PC-3 (cell line): ENCODE results near the gene AGPS. TPM values are rescaled to one million over a fixed set of nuclear protein-coding genes. Genes with fewer than 3 reads are reported as not detected.

Source experiments
- ATAC-seq: fragments of 200-7000 bp; cut with Tn5 transposase; 2 replicates; pipeline ENCODE4 v1.9.1; 2020; ENCODE audit warnings: mild to moderate bottlenecking, moderate library complexity
- BruUV-seq: library from RNA; stranded (reverse); fragments of 400-500 nt; replicated peaks from 2 replicates; lab custom pipeline; 2021; lab: Mats Ljungman, UMichigan
- CTCF ChIA-PET: fragments of 300-600 bp; sonication (Branson Sonifier 250); formaldehyde crosslinking; loops from one replicate; lab custom pipeline; 2022; ENCODE audit warnings: antibody characterized with exemption; lab: Charles Lee
- POLR2A ChIA-PET: fragments of 300-600 bp; sonication (Branson Sonifier 250); formaldehyde crosslinking; loops from one replicate; lab custom pipeline; 2022; ENCODE audit warnings: antibody characterized with exemption; ENCODE audit not compliant: unreplicated experiment; lab: Charles Lee
- DNase-seq: peaks from one replicate; pipeline ENCODE4 v3.0.0-alpha.2; 2015
- H2AFZ ChIP-seq: fragments of 300-600 bp; sonication (generic); 2 replicates; pipeline ENCODE4 v1.6.0; 2016; ENCODE audit warnings: antibody characterized with exemption, low read length
- H3F3A ChIP-seq: fragments of 300-600 bp; sonication (generic); one replicate; pipeline ENCODE4 v1.6.0; 2017; ENCODE audit warnings: antibody characterized with exemption, low read length, control low read depth, mild to moderate bottlenecking; ENCODE audit not compliant: unreplicated experiment
- H3K27ac ChIP-seq: fragments of 300-600 bp; sonication (generic); 2 replicates; pipeline ENCODE4 v1.5.1; 2016; ENCODE audit warnings: mild to moderate bottlenecking, low read length
- H3K27me3 ChIP-seq: fragments of 300-600 bp; sonication (generic); 2 replicates; pipeline ENCODE4 v1.6.1; 2016; ENCODE audit warnings: low read length, mixed read lengths
- H3K36me3 ChIP-seq: fragments of 300-600 bp; sonication (generic); 2 replicates; pipeline ENCODE4 v1.6.1; 2016; ENCODE audit warnings: low read depth, mixed run types, low read length, mixed read lengths
- H3K4me1 ChIP-seq: fragments of 300-600 bp; sonication (generic); 2 replicates; pipeline ENCODE4 v1.5.1; 2016; ENCODE audit warnings: low read length; ENCODE audit not compliant: insufficient read depth
- H3K4me2 ChIP-seq: fragments of 300-600 bp; sonication (generic); 2 replicates; pipeline ENCODE4 v1.6.0; 2016; ENCODE audit warnings: low read length
- H3K4me3 ChIP-seq: fragments of 300-600 bp; sonication (generic); 2 replicates; pipeline ENCODE4 v1.5.1; 2016; ENCODE audit warnings: mild to moderate bottlenecking, low read length, mixed read lengths
- H3K79me2 ChIP-seq: fragments of 300-600 bp; sonication (generic); 2 replicates; pipeline ENCODE4 v1.6.1; 2017; ENCODE audit warnings: low read length, mixed read lengths
- H3K9ac ChIP-seq: fragments of 300-600 bp; sonication (generic); 2 replicates; pipeline ENCODE4 v1.6.0; 2016; ENCODE audit warnings: mild to moderate bottlenecking, low read length
- H3K9me2 ChIP-seq: fragments of 300-600 bp; sonication (generic); replicated peaks from 2 replicates; pipeline ENCODE4 v1.6.1; 2016; ENCODE audit warnings: mixed run types, low read length, mixed read lengths
- H3K9me3 ChIP-seq: fragments of 300-600 bp; sonication (generic); 2 replicates; pipeline ENCODE4 v1.6.1; 2016; ENCODE audit warnings: low read length, mixed read lengths
- H4K20me1 ChIP-seq: fragments of 300-600 bp; sonication (generic); 2 replicates; pipeline ENCODE4 v1.6.1; 2016; ENCODE audit warnings: low read length, mixed read lengths
- CTCF ChIP-seq: fragments of 300-600 bp; sonication (generic); conservative IDR thresholded peaks from 2 replicates; pipeline ENCODE4 v1.5.1; 2017; ENCODE audit warnings: antibody characterized with exemption, low read depth, mild to moderate bottlenecking, low read length
- EZH2 ChIP-seq: fragments of 300-600 bp; sonication (generic); IDR thresholded peaks from one replicate; pipeline ENCODE4 v1.6.1; 2017; ENCODE audit warnings: antibody characterized with exemption, mild to moderate bottlenecking, low read length; ENCODE audit not compliant: unreplicated experiment
- EZH2phosphoT487 ChIP-seq: fragments of 300-600 bp; sonication (generic); IDR thresholded peaks from 2 replicates; pipeline ENCODE4 v1.6.1; 2018; ENCODE audit warnings: mild to moderate bottlenecking, antibody characterized with exemption, low read length, borderline replicate concordance
- intact Hi-C: fragments of 100-400 bp; cut with micrococcal nuclease; formaldehyde crosslinking; loops from 2 replicates; pipeline ENCODE4 v1.9.0; 2023
- total RNA-seq: library from RNA; depleted of rRNA; stranded (reverse); fragments of >200 nt; gene quantifications from 2 replicates; pipeline ENCODE4 v1.2.3, GENCODE V29; 2014

Gene AGPS
- total RNA-seq, 1 experiment from 2014 or later = 147 TPM

GRCh38 chr2:177553176-177553884, 160.8 kb downstream of the AGPS start:
- peak overlapping the region; percentile 100 for H2AFZ ChIP-seq
- intact Hi-C loops = loop anchor here (1.0 kb wide), 1 partner anchor 51 kb away; no protein-coding TSS in a partner anchor
- H3K79me2 ChIP-seq = no peaks in the 10 kb centered on the region
- BruUV-seq = TSS peak; percentile 46
- H3K4me1 ChIP-seq = peaks cover 5% of the 10 kb centered on the region; the same call in 1 of the 2 replicates
- H3K9me3 ChIP-seq = no peaks in the 10 kb centered on the region
- ATAC-seq = peak; percentile 18
- H3K36me3 ChIP-seq = no peaks in the 10 kb centered on the region
- H3K9ac ChIP-seq = peak overlapping the region; percentile 97
- ChIA-PET CTCF (no interaction called here), POLR2A (no interaction called here)
- H3K27me3 ChIP-seq = no peaks in the 10 kb centered on the region
- TF ChIP-seq EZH2 (no peak), CTCF (no peak), EZH2phosphoT487 (no peak)
- no peaks in the 10 kb centered on the region for H3F3A ChIP-seq
- DNase-seq = peak; percentile 20
- H3K9me2 ChIP-seq = no peaks in the 10 kb centered on the region
- peak overlapping the region; percentile 94 for H3K4me3 ChIP-seq
- H4K20me1 ChIP-seq = no peaks in the 10 kb centered on the region
- H3K4me2 ChIP-seq = peak overlapping the region; percentile 96
- H3K27ac ChIP-seq = peak overlapping the region; percentile 89

DNA sequence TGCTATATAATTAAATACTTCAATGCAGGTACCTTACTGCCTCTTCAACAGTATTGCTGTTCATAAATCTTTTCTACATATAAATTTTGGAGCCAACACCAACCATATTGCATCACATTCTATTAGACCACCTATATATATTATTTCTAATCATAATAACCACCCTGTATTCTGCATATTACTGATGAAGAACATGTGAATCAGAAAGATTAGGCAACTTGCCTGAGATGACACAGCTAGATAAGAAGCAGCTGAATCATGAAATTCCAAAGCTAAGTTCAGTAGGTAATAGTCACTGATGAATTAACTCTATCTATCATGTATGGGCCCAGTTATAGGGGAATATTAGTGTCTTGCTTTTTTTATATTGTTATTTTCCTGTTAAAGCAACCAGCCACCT, 161.8 kb downstream of the AGPS start:
- intact Hi-C loops = no loop called here
- Histone ChIP-seq H2AFZ (no peak overlapping the region), H3K27ac (no peak overlapping the region), H3F3A (no peaks in the 10 kb centered on the region), H3K27me3 (no peaks in the 10 kb centered on the region), H3K79me2 (no peaks in the 10 kb centered on the region), H3K4me2 (no peak overlapping the region), H3K4me1 (peaks cover 5% of the 10 kb centered on the region; the same call in 1 of the 2 replicates), H3K36me3 (no peaks in the 10 kb centered on the region), H3K9ac (no peak overlapping the region), H3K4me3 (no peak overlapping the region), H3K9me3 (no peaks in the 10 kb centered on the region), H4K20me1 (no peaks in the 10 kb centered on the region), H3K9me2 (no peaks in the 10 kb centered on the region)
- no peak for ATAC-seq
- DNase-seq = peak; percentile 10
- CTCF ChIA-PET = no interaction called here
- TF ChIP-seq CTCF (no peak), EZH2 (no peak), EZH2phosphoT487 (no peak)
- BruUV-seq = no TSS peak
- POLR2A ChIA-PET = no interaction called here

GRCh38 chr2:177556153-177556552, 163.6 kb downstream of the AGPS start:
- Histone ChIP-seq H3F3A (no peaks in the 10 kb centered on the region), H3K4me3 (no peak overlapping the region), H3K4me1 (peaks cover 5% of the 10 kb centered on the region; the same call in 1 of the 2 replicates), H3K79me2 (no peaks in the 10 kb centered on the region), H3K9ac (no peak overlapping the region), H3K4me2 (no peak overlapping the region), H4K20me1 (no peaks in the 10 kb centered on the region), H3K27me3 (no peaks in the 10 kb centered on the region), H3K9me2 (no peaks in the 10 kb centered on the region), H3K36me3 (no peaks in the 10 kb centered on the region), H3K27ac (no peak overlapping the region), H3K9me3 (no peaks in the 10 kb centered on the region), H2AFZ (no peak overlapping the region)
- TF ChIP-seq EZH2phosphoT487 (no peak), EZH2 (no peak), CTCF (no peak)
- POLR2A ChIA-PET = no interaction called here
- no peak for ATAC-seq
- intact Hi-C loops = no loop called here
- no TSS peak for BruUV-seq
- CTCF ChIA-PET = no interaction called here
- no peak for DNase-seq
